ENCODE data around the gene DOK1. TPM values are rescaled to one million over a fixed set of nuclear protein-coding genes. Genes with fewer than 3 reads are reported as not detected.
A peak's percentile ranks its signal among the peaks of the same experiment; 100 is the strongest.

DOK1 gene
- total and polyA plus RNA-seq, 7 donors: 16.1 to 24.9 (median 18.2) TPM

GRCh38 chr2:74513605-74514367, 40.7 kb upstream of the DOK1 start:
- Histone ChIP-seq H3K36me3 (no peaks in the 10 kb centered on the region), H3K4me1 (peaks cover 0 to 36% (median 29%) of the 10 kb centered on the region in 4 donors), H3K4me3 (peak overlapping the region in 1 of 4 donors; percentile 8), H3K27me3 (peaks cover 50 to 94% (median 90%) of the 10 kb centered on the region in 3 donors), H3K9me3 (no peaks in the 10 kb centered on the region), H3K27ac (no peak overlapping the region)
- peak; percentile 60 for DNase-seq
- no peak for TF ChIP-seq CTCF (IDR thresholded peaks at IDR 0.05)
- TF ChIP-seq POLR2AphosphoS5 (IDR thresholded peaks at IDR 0.05): peak; percentile 40 to 87 (median 72)
- intact Hi-C loops (cut with DNase I): no loop called here
- WGBS, 2 donors: 5 to 7% methylated on average over 52 of the region's 52 CpGs

GRCh38 chr2:74514368-74515270, 39.9 kb upstream of the DOK1 start, which contains the start of gene TLX2:
Gene TLX2, plus strand, starts transcription at chr2:74514450. Its CDS starts 357 bp downstream, at chr2:74514807.
- H3K4me1 ChIP-seq: peaks cover 0 to 36% (median 29%) of the 10 kb centered on the region in 4 donors
- DNase-seq: peak; percentile 54
- WGBS, 2 donors: 3 to 4% methylated on average over 82 of the region's 82 CpGs
- no peak within 1 kb of the TSS for H3K27ac ChIP-seq
- no peaks in the 10 kb centered on the region for H3K9me3 ChIP-seq
- intact Hi-C loops (cut with DNase I): no loop called here
- peaks cover 51 to 100% (median 97%) of the 10 kb centered on the region in 3 donors for H3K27me3 ChIP-seq
- TF ChIP-seq CTCF (IDR thresholded peaks at IDR 0.05) (no peak), POLR2AphosphoS5 (IDR thresholded peaks at IDR 0.05) (no peak), POLR2A (IDR thresholded peaks at IDR 0.05) (no peak), EP300 (IDR thresholded peaks at IDR 0.05) (no peak)
- H3K4me3 ChIP-seq: peak within 1 kb of the TSS in 1 of 4 donors; percentile 8
- no peaks in the 10 kb centered on the region for H3K36me3 ChIP-seq

GRCh38 chr2:74515271-74515980, 39.1 kb upstream of the DOK1 start:
- TF ChIP-seq POLR2AphosphoS5 (IDR thresholded peaks at IDR 0.05): no peak
- no peak for TF ChIP-seq CTCF (IDR thresholded peaks at IDR 0.05)
- no peak for TF ChIP-seq EP300 (IDR thresholded peaks at IDR 0.05)
- no peak for TF ChIP-seq POLR2A (IDR thresholded peaks at IDR 0.05)
- H3K4me3 ChIP-seq: peak overlapping the region in 3 of 4 donors; percentile 25 to 40 (median 26)
- 5% methylated on average over 60 of the region's 60 CpGs for WGBS, 2 donors
- peak; percentile 56 for DNase-seq
- peaks cover 0 to 36% (median 29%) of the 10 kb centered on the region in 4 donors for H3K4me1 ChIP-seq
- intact Hi-C loops (cut with DNase I): no loop called here
- no peak overlapping the region for H3K27ac ChIP-seq
- peaks cover 51 to 100% (median 93%) of the 10 kb centered on the region in 3 donors for H3K27me3 ChIP-seq
- no peaks in the 10 kb centered on the region for H3K36me3 ChIP-seq
- no peaks in the 10 kb centered on the region for H3K9me3 ChIP-seq

GRCh38 chr2:74515981-74516633, 38.4 kb upstream of the DOK1 start:
- Histone ChIP-seq H3K36me3 (no peaks in the 10 kb centered on the region), H3K27ac (no peak overlapping the region), H3K4me3 (peak overlapping the region in 3 of 4 donors; percentile 25 to 40 (median 26)), H3K27me3 (peaks cover 51 to 100% (median 86%) of the 10 kb centered on the region in 3 donors), H3K4me1 (peaks cover 0 to 36% (median 29%) of the 10 kb centered on the region in 4 donors), H3K9me3 (no peaks in the 10 kb centered on the region)
- intact Hi-C loops (cut with DNase I): no loop called here
- DNase-seq: peak; percentile 75
- WGBS, 2 donors: 5 to 20% methylated on average over 72 of the region's 72 CpGs
- TF ChIP-seq EP300 (IDR thresholded peaks at IDR 0.05) (no peak), POLR2AphosphoS5 (IDR thresholded peaks at IDR 0.05) (no peak), CTCF (IDR thresholded peaks at IDR 0.05) (no peak), POLR2A (IDR thresholded peaks at IDR 0.05) (no peak)
